Measurements from ENCODE around the gene ISOC2.
A peak's percentile ranks its signal among the peaks of the same experiment; 100 is the strongest.

The ISOC2 gene

GRCh38 chr19:55477905-55478304, 16.5 kb upstream of the ISOC2 start:
- no peak for DNase-seq (ENCODE audit: low read depth)

- DNase-seq (ENCODE audit: low read depth) = peak; percentile 97
Measured at GRCh38 chr19:55476100-55476775, 14.8 kb upstream of the ISOC2 start, which contains the start of gene ZNF628. Gene ZNF628, plus strand, starts transcription at chr19:55476617. Its CDS starts 3,294 bp downstream, at chr19:55479911.

DNA sequence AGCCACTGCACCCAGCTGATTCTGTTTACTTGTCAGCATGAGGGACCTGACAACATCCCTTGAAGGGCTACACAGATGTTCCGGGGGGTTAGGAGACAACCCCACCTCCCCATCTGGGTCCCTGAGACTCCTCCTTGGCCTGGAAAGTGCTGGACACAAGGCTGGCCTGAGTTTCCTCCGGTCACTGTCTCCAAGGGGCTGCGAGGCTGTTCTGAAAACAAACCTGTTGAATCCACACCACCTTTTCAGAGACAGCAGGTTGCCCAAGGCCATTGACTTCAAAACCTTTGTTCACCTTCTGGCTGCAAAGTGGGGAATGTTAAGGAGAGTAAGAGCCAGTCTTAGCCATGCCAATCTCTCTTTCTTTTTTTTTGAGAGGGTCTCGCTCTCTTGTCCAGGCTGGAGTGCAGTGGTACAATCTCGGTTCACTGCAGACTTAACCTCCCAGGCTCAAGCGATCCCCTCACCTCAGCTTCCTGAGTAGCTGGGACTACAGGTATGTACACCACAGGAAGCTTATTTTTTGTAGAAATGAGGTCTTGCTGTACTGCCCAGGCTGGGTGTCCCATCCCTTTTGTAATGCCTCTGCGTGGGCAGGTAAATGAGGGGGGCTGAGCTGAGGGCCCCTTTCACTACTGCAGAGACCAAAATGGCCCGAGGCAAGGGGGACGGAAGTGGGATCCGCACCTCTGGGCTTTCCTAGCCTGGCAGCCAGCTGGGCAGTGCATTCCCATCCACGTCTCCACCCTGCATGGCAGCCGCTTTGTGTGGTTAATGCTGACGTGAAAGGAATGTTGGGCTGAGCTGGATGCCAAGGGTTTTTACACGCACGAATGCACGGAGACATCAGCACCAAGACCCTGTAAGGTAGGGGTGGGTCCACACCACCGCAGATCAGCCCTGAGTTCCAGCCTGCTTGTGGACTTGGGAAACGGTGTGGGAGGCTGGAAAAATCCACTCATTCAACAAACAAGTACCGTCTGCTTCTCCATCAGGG, 13.1 kb upstream of the ISOC2 start:
- DNase-seq (ENCODE audit: low read depth) = no peak

- DNase-seq (ENCODE audit: low read depth) = no peak
Measured at GRCh38 chr19:55473225-55474012, 12.0 kb upstream of the ISOC2 start.

GRCh38 chr19:55472463-55472862, 11.0 kb upstream of the ISOC2 start:
- DNase-seq (ENCODE audit: low read depth) = no peak

DNA sequence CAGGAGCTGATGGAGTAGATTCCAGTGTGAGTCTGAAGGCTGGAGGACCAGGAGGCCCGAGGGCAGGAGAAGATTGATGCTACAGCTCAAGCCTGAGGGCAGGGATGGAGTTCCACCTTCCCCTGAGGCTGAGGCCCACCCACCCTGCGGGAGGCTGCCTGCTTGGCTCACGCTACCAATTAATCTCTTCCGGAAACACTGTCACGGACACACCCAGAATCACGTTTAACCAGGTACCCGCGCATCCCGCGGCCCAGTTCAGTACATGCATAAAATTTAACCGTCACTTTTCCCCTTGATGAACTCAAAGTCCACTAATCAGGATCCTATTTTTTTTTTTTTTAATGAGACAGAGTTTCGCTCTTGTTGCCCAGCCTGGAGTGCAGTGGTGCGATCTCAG, 9.8 kb upstream of the ISOC2 start:
- no peak for DNase-seq (ENCODE audit: low read depth)

DNA sequence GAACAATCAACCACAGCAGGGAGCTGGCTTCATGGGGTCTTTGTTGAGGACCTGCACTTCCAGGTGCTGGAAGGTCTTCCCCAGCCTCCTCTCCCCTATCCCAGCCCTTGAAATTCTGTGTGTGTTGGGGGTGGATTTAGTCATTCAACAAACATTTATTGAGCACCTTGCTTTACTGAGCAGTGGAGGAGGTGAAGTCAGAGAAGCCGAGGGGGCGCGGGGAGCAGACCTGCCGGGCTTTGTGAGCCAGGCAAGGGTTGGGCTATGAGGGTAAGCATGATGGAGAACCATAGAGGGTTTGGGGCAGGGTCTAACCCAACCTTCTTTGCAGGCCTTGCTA, 6.6 kb upstream of the ISOC2 start:
- no peak for DNase-seq (ENCODE audit: low read depth)

DNA sequence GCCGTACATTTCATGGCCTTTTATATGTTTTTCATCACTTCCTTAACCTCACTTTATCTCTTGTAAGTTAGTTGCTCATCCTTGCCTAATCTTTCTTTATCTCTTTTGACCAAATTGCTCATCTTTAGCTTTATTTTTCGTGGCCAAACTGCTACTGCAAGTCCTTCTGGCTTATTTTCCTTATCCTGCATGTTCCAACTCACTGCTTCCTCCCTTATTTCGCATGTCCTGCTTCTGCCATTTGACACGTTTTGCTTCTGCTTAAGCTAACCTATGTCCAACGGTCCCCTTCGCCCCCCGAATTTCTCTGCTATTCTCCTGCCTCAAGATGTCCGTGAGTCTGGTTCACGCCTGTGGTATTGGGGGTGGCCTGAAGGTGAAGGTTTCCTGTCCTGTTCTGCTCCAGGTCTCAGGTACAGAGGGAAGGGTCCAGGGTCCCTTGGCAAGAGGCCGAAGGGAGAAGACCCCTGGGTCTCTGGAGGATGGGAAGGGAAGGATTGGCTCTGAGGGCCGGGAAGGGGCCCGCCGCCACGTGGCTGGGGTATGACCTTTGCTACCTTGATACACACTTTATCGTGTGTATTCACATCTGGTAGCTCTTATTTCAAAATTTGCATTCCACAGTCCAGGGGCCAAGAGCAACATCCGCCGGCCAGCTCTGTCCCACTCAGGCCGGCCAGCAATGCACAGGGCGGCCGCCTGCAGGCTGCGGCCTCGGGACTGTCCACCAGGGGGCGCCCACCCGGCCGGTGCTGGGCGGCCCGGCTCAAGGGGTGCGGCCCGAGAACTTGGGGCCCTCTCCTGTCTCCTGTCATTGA, 6.0 kb upstream of the ISOC2 start:
- peak; percentile 63 for DNase-seq (ENCODE audit: low read depth)

DNA sequence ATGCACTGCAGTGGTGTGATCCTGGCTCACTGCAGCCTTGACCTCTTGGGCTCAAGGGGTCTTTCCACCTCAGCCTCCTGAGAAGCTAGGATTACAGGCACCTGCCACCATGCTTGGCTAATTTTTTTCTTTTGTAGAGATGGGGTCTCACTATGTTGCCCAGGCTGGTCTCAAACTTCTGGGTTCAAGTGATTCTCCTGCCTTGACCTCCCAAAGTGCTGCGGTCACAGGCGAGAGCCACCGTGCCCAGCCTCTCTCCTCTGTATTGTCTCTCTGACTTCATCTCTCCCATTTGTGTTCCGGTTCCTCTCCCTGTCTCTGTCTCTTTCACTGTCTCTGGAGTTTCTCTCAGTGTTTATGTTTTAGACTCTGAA, 4.8 kb upstream of the ISOC2 start:
- DNase-seq (ENCODE audit: low read depth) = no peak

DNA sequence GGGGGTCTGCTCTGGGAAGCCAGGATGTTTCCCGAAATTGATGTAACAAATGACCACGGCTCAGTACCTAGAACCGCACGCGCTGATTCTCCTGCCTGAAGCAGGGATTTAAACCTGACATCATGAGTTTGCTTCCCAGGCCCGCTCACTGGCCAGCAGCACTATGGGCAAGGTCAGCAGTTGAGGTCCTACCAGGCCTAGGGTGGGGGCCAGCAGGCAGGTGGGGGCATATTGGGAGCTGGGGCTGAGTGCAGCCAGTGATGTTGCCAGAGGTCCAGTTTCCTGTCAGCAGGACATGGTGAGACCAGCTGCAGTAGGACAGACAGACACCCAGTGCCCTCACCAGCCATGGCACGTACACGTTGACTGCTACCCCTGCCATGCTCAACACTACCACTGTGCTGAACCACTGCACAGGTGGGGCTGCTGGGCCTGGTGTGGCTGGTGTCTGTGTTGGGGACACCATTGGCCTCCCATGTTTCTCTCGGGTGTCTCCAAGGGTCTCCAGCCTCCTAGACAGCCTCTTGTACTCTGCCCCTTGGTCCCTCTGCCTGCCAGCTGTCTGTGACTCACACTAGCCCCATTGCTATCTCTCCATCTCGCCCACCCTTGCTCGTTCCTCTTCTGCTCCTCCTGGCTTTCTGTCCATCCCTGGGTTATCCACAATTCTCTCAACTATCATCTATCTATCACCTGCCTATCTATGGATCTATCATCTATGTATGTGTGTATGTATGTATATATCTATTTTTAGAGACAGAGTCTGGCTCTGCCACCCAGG, 4.2 kb upstream of the ISOC2 start:
- DNase-seq (ENCODE audit: low read depth) = no peak

- DNase-seq (ENCODE audit: low read depth) = no peak
Measured at GRCh38 chr19:55464662-55465054, 3.2 kb upstream of the ISOC2 start, which contains the start of gene C19orf85. Gene C19orf85, minus strand, starts transcription at chr19:55464751. Its CDS starts 197 bp downstream, at chr19:55464554.

- no peak for DNase-seq (ENCODE audit: low read depth)
Measured at GRCh38 chr19:55464039-55464661, 2.7 kb upstream of the ISOC2 start.

DNA sequence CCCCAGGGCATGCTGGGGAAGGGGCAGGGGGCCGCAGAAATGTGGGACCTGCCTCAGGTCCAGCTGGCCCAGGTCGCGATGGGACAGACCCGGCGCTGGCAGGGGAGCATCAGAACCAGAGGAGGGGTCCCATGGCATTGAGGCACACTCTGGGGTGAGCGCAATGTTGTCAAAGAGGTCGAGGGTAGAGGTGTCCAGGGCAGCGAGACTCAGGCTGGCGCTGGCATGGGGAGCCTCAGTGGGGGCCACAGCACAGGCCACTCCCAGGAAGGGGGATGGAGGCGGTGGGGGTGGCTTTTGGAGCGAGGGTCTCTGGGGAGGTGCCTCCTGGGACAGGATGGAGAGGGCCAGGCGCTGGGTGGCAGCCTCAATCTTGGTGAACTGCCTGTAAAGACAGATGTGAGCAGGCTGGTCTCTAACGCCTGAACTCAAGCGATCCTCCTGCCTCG, 2.2 kb upstream of the ISOC2 start:
- no peak for DNase-seq (ENCODE audit: low read depth)

- no peak for DNase-seq (ENCODE audit: low read depth)
Measured at GRCh38 chr19:55462722-55463121, 1.3 kb upstream of the ISOC2 start.

DNA sequence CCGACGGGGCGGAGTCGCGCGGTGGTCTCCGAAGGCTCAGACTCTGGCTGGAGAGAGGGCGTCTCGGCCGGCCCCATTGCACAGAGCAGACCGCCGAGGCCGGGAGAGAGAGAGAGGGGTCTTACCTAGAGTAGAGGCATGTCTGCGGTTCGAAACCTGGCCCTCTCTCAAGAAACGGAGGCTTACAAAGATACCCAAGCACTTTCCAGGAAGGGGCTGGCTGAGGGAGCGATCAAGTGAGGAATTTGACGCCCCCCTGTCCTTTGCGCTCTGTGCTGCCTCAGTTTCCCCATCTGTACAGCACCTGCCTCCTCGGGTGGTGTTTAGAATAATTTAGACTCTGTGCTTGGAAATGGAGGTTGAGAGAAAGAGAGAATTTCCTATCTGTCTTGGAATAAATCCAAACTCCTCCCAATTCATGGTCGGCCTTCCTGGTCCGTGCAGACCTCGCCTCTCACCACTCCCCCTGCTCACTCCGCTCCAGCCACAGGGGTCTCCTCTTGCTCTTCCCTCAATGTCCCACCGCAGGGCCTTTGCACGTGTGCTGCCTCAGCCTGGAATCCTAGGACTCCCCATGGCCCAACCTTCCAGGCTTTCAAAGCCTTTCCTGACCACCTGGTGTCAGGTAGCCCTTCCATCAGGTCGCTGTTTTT, 658 bp upstream of the ISOC2 start:
- DNase-seq (ENCODE audit: low read depth) = no peak

GRCh38 chr19:55460670-55461258, 678 bp downstream of the ISOC2 start:
- no peak for DNase-seq (ENCODE audit: low read depth)

- no peak for DNase-seq (ENCODE audit: low read depth)
Measured at GRCh38 chr19:55459950-55460657, 1.3 kb downstream of the ISOC2 start.

- no peak for DNase-seq (ENCODE audit: low read depth)
Measured at GRCh38 chr19:55459551-55459949, 1.9 kb downstream of the ISOC2 start.
